ENCODE data around the gene UBAP1.
A peak's percentile ranks its signal among the peaks of the same experiment; 100 is the strongest.
"Not testable (repeated sequence)": the region's sequence is repeated elsewhere in the genome, so short reads cannot be mapped to it uniquely, and the experiment has no call there.

The UBAP1 gene

GRCh38 chr9:34220218-34220617 is 41.4 kb downstream of the UBAP1 start:
- peaks cover 7 to 19% of the 10 kb centered on the region in 2 experiments for H3K36me3 ChIP-seq (ENCODE audit: control insufficient read depth in 1 of 2, insufficient read depth in 2 of 2, low read depth in 1 of 2, low read length in 2 of 2)
- H2AK5ac ChIP-seq (ENCODE audit: low read length, severe bottlenecking) = no peak overlapping the region
- no peak overlapping the region for H3K4me2 ChIP-seq (ENCODE audit: low read length, poor library complexity, severe bottlenecking)
- H3K27ac ChIP-seq (ENCODE audit: low read length, poor library complexity, severe bottlenecking) = no peak overlapping the region
- H2AFZ ChIP-seq (ENCODE audit: low read depth, low read length) = no peak overlapping the region
- no peak overlapping the region for H4K91ac ChIP-seq (ENCODE audit: low read length)
- H3K4me1 ChIP-seq (ENCODE audit: control insufficient read depth, insufficient read depth, low read depth, low read length) = peaks cover 20% of the 10 kb centered on the region
- no peak overlapping the region for H4K8ac ChIP-seq (ENCODE audit: low read length)
- H3K79me1 ChIP-seq (replicated peaks; ENCODE audit: low read length, poor library complexity, severe bottlenecking) = peaks cover 16% of the 10 kb centered on the region
- H2BK15ac ChIP-seq (ENCODE audit: low read depth, poor library complexity, severe bottlenecking) = no peak overlapping the region
- no peak for DNase-seq
- H3K9ac ChIP-seq (ENCODE audit: low read length) = no peak overlapping the region
- H3K9me3 ChIP-seq (ENCODE audit: control insufficient read depth, low read length) = no peaks in the 10 kb centered on the region
- no peak overlapping the region for H2BK120ac ChIP-seq (ENCODE audit: low read depth, low read length)
- H3K27me3 ChIP-seq (ENCODE audit: control insufficient read depth in 1 of 2, insufficient read depth in 1 of 2, low read length in 2 of 2) = no peaks in the 10 kb centered on the region
- no peak overlapping the region for H3K23ac ChIP-seq (ENCODE audit: low read length in 2 of 2)
- H3K14ac ChIP-seq (ENCODE audit: low read length in 2 of 2) = no peak overlapping the region
- H3K4me3 ChIP-seq (ENCODE audit: insufficient read depth in 1 of 2, low read depth in 1 of 2, low read length in 2 of 2) = no peak overlapping the region
- 92% methylated on average over 8 of the region's 8 CpGs for WGBS
- H3K18ac ChIP-seq (ENCODE audit: low read depth in 1 of 2, low read length in 2 of 2) = no peak overlapping the region
- no peak overlapping the region for H3K4ac ChIP-seq (ENCODE audit: low read depth in 1 of 2, low read length in 2 of 2)
- no peak overlapping the region for H2BK12ac ChIP-seq (ENCODE audit: low read length in 2 of 2)
- no peak overlapping the region for H2BK5ac ChIP-seq (ENCODE audit: low read depth, low read length, poor library complexity, severe bottlenecking)

DNA sequence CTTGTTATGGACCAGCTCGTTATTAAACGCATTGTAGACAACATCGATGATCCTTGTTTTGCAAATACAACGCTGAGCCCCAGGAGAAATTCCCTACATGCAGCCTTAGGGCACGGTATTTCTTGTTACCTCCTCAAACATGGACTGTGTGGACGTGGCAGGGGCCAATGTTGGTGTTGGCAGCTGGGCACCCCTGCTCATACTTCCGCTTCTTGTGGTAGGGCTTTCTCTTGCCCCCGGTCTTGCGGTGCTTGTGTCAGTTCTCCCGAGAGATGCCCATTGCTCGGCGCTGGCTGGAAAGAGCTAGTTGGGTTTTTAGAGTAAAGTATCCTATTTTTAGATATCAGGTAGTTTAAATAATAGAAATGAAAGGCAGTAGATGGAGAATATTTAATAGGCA is 45.5 kb downstream of the UBAP1 start:
- Histone ChIP-seq H3K27ac (ENCODE audit: low read length, poor library complexity, severe bottlenecking) (no peak overlapping the region), H3K4ac (ENCODE audit: low read depth in 1 of 2, low read length in 2 of 2) (no peak overlapping the region), H3K4me3 (ENCODE audit: insufficient read depth in 1 of 2, low read depth in 1 of 2, low read length in 2 of 2) (no peak overlapping the region), H4K8ac (ENCODE audit: low read length) (peak overlapping the region; percentile 23), H3K14ac (ENCODE audit: low read length in 2 of 2) (no peak overlapping the region), H3K27me3 (ENCODE audit: control insufficient read depth in 1 of 2, insufficient read depth in 1 of 2, low read length in 2 of 2) (no peaks in the 10 kb centered on the region), H2BK5ac (ENCODE audit: low read depth, low read length, poor library complexity, severe bottlenecking) (no peak overlapping the region), H3K9me3 (ENCODE audit: control insufficient read depth, low read length) (no peaks in the 10 kb centered on the region), H3K36me3 (ENCODE audit: control insufficient read depth in 1 of 2, insufficient read depth in 2 of 2, low read depth in 1 of 2, low read length in 2 of 2) (peaks cover 7 to 19% of the 10 kb centered on the region in 2 experiments), H3K23ac (ENCODE audit: low read length in 2 of 2) (no peak overlapping the region), H3K18ac (ENCODE audit: low read depth in 1 of 2, low read length in 2 of 2) (no peak overlapping the region), H3K4me1 (ENCODE audit: control insufficient read depth, insufficient read depth, low read depth, low read length) (peaks cover 16% of the 10 kb centered on the region), H2AK5ac (ENCODE audit: low read length, severe bottlenecking) (no peak overlapping the region), H3K79me1 (replicated peaks; ENCODE audit: low read length, poor library complexity, severe bottlenecking) (peaks cover 13% of the 10 kb centered on the region), H4K91ac (ENCODE audit: low read length) (peak overlapping the region; percentile 45), H2BK15ac (ENCODE audit: low read depth, poor library complexity, severe bottlenecking) (no peak overlapping the region), H3K4me2 (ENCODE audit: low read length, poor library complexity, severe bottlenecking) (no peak overlapping the region), H2BK120ac (ENCODE audit: low read depth, low read length) (no peak overlapping the region), H2BK12ac (ENCODE audit: low read length in 2 of 2) (peak overlapping the region in 1 of 2 experiments; percentile 21), H2AFZ (ENCODE audit: low read depth, low read length) (no peak overlapping the region), H3K9ac (ENCODE audit: low read length) (no peak overlapping the region)
- 98% methylated on average over 12 of the region's 12 CpGs for WGBS
- DNase-seq = no peak

DNA sequence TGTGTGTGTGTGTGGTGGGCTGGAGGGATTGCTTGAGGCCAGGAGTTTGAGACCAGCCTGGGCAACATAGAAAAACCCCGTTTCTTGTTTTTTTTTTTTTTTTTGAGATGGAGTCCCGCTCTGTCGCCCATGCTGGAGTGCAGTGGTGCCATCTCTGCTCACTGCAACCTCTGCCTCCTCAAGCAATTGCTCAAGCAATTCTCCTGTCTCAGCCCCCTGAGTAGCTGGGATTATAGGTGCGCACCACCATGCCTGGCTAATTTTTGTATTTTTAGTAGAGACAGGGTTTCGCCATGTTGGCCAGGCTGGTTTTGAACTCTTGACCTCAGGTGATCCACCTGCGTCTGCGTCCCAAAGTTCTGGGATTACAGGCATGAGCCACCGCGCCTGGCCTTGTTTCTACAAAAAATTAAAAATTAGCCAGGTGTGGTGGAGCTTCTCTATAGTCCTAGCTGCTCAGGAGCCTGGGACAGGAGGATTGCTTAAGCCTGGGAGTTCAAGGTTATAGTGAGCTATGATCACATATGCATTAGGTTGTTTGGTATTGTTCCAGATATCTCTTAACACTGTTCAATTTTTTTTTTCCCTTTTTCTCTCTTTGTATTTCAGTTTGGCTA is 47.4 kb downstream of the UBAP1 start:
- H2BK15ac ChIP-seq (ENCODE audit: low read depth, poor library complexity, severe bottlenecking); H2BK120ac ChIP-seq (ENCODE audit: low read depth, low read length); H3K4me2 ChIP-seq (ENCODE audit: low read length, poor library complexity, severe bottlenecking); H3K4me3 ChIP-seq (ENCODE audit: insufficient read depth in 1 of 2, low read depth in 1 of 2, low read length in 2 of 2); H4K8ac ChIP-seq (ENCODE audit: low read length); H2BK12ac ChIP-seq (ENCODE audit: low read length in 2 of 2); H3K23ac ChIP-seq (ENCODE audit: low read length in 2 of 2); H3K27ac ChIP-seq (ENCODE audit: low read length, poor library complexity, severe bottlenecking); H3K18ac ChIP-seq (ENCODE audit: low read depth in 1 of 2, low read length in 2 of 2); H3K9me3 ChIP-seq (ENCODE audit: control insufficient read depth, low read length); H3K4ac ChIP-seq (ENCODE audit: low read depth in 1 of 2, low read length in 2 of 2); H2BK5ac ChIP-seq (ENCODE audit: low read depth, low read length, poor library complexity, severe bottlenecking); H3K27me3 ChIP-seq (ENCODE audit: control insufficient read depth in 1 of 2, insufficient read depth in 1 of 2, low read length in 2 of 2); H4K91ac ChIP-seq (ENCODE audit: low read length); DNase-seq; H3K14ac ChIP-seq (ENCODE audit: low read length in 2 of 2); H2AFZ ChIP-seq (ENCODE audit: low read depth, low read length); H2AK5ac ChIP-seq (ENCODE audit: low read length, severe bottlenecking): not testable (repeated sequence)
- Histone ChIP-seq H3K36me3 (ENCODE audit: control insufficient read depth in 1 of 2, insufficient read depth in 2 of 2, low read depth in 1 of 2, low read length in 2 of 2) (peaks cover 9 to 19% of the 10 kb centered on the region in 2 experiments), H3K4me1 (ENCODE audit: control insufficient read depth, insufficient read depth, low read depth, low read length) (peaks cover 11% of the 10 kb centered on the region), H3K9ac (ENCODE audit: low read length) (peak overlapping the region; percentile 44), H3K79me1 (replicated peaks; ENCODE audit: low read length, poor library complexity, severe bottlenecking) (peaks cover 12% of the 10 kb centered on the region)
- WGBS = over 99% methylated on average over 7 of the region's 9 CpGs

DNA sequence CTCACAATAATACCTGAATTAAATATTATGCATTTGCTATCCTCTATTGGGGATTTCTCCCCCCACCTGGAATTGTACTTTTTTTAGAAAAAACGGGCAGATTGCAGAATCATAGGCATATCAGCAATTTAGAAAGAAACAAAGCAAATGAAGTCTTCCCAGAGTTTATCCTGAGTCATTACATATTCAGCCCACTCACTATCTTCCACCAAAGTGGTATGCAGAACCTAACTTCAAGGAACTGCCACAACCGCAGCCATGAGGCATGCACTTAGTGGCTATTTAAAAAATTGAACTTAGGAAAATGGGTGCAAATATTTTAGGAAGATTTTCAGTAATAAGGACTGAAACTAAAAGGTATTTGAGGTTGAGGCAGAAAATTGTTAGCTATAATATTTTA is 48.6 kb downstream of the UBAP1 start:
- Histone ChIP-seq H3K4me3 (ENCODE audit: insufficient read depth in 1 of 2, low read depth in 1 of 2, low read length in 2 of 2) (no peak overlapping the region), H2BK120ac (ENCODE audit: low read depth, low read length) (no peak overlapping the region), H4K91ac (ENCODE audit: low read length) (no peak overlapping the region), H2AK5ac (ENCODE audit: low read length, severe bottlenecking) (no peak overlapping the region), H2BK5ac (ENCODE audit: low read depth, low read length, poor library complexity, severe bottlenecking) (no peak overlapping the region), H3K27me3 (ENCODE audit: control insufficient read depth in 1 of 2, insufficient read depth in 1 of 2, low read length in 2 of 2) (no peaks in the 10 kb centered on the region), H3K4ac (ENCODE audit: low read depth in 1 of 2, low read length in 2 of 2) (no peak overlapping the region), H3K18ac (ENCODE audit: low read depth in 1 of 2, low read length in 2 of 2) (no peak overlapping the region), H2BK15ac (ENCODE audit: low read depth, poor library complexity, severe bottlenecking) (no peak overlapping the region), H2BK12ac (ENCODE audit: low read length in 2 of 2) (no peak overlapping the region), H3K4me1 (ENCODE audit: control insufficient read depth, insufficient read depth, low read depth, low read length) (peaks cover 10% of the 10 kb centered on the region), H3K27ac (ENCODE audit: low read length, poor library complexity, severe bottlenecking) (no peak overlapping the region), H3K79me1 (replicated peaks; ENCODE audit: low read length, poor library complexity, severe bottlenecking) (peaks cover 14% of the 10 kb centered on the region), H3K36me3 (ENCODE audit: control insufficient read depth in 1 of 2, insufficient read depth in 2 of 2, low read depth in 1 of 2, low read length in 2 of 2) (peaks cover 15 to 18% of the 10 kb centered on the region in 2 experiments), H3K4me2 (ENCODE audit: low read length, poor library complexity, severe bottlenecking) (no peak overlapping the region), H3K23ac (ENCODE audit: low read length in 2 of 2) (no peak overlapping the region), H3K9me3 (ENCODE audit: control insufficient read depth, low read length) (no peaks in the 10 kb centered on the region), H2AFZ (ENCODE audit: low read depth, low read length) (no peak overlapping the region), H3K14ac (ENCODE audit: low read length in 2 of 2) (no peak overlapping the region), H4K8ac (ENCODE audit: low read length) (no peak overlapping the region), H3K9ac (ENCODE audit: low read length) (peak overlapping the region; percentile 44)
- 100% methylated on average over 2 of the region's 2 CpGs for WGBS
- no peak for DNase-seq
